HG03432 (cell line): ENCODE measurements around the gene REEP5.

ENCODE experiments used
- ATAC-seq: cut with Tn5 transposase; IDR thresholded peaks from one replicate; pipeline ENCODE4 v1.9.1; 2021; ENCODE audit warnings: mild to moderate bottlenecking, moderate library complexity; ENCODE audit not compliant: unreplicated experiment

REEP5 gene

GRCh38 chr5:112848116-112848811 lies 73.8 kb downstream of the REEP5 start:
- peak; percentile 100 for ATAC-seq

DNA sequence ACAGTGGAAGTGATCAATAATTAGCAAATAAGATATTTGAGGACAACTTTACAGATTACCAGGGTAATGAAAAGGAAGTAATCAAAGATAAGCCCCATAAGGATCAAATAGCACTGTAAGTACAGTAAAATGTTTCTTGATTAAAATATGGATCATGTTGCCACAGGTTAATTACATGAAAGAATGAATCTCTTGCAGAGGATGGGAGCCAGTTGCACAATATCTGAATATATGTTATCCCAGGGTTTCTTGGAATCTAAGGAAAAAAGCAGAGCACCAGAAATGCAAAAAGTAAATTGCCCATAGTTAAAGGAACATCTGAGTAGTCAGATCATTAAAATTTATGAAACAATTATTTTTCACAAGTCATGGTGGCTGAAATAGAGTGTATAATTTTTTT lies 74.7 kb downstream of the REEP5 start:
- ATAC-seq, result no peak

DNA sequence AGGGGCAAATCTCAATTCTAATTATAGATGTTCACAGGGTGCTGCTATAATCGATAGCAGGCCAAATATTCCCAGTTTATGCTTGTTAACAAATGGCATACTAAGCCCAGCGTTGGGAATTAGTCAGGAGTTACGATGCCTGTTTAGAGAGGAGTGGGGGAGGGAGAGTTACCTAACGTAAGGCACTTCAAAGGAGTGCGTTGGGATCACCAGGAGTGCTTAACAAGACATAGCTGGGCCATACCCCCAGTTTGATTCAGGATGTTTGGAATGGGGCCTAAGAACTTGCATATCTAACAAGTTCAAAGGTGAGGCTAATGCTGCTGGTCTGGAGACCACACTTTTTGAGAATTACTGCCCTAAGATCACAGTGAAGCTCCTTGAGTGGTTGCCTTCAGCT lies 75.5 kb downstream of the REEP5 start:
- ATAC-seq, result no peak

DNA sequence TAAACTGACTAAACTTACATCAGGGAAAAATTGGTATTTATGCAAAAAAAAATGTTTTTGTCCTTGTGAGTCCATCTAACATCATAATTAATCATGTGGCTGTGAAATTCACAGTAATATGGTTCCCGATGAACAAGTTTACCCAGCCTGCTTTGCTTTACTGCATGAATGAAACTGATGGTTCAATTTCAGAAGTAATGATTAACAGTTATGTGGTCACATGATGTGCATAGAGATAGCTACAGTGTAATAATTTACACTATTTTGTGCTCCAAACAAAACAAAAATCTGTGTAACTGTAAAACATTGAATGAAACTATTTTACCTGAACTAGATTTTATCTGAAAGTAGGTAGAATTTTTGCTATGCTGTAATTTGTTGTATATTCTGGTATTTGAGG lies 77.5 kb downstream of the REEP5 start:
- ATAC-seq, result no peak

- ATAC-seq, result no peak
These were observed 88.1 kb downstream of the REEP5 start for GRCh38 chr5:112833971-112834370.

- no peak for ATAC-seq
These were observed 91.6 kb downstream of the REEP5 start for GRCh38 chr5:112830378-112830777.
